DMS79 treated with DMSO at 0.1 percent for 48 hours (cell line): ENCODE results near the gene TCF20.
A peak's percentile ranks its signal among the peaks of the same experiment; 100 is the strongest.

Source experiments
- DNase-seq: peaks from one replicate; lab custom pipeline; 2025; lab: John Stamatoyannopoulos, UW

The TCF20 gene

DNA sequence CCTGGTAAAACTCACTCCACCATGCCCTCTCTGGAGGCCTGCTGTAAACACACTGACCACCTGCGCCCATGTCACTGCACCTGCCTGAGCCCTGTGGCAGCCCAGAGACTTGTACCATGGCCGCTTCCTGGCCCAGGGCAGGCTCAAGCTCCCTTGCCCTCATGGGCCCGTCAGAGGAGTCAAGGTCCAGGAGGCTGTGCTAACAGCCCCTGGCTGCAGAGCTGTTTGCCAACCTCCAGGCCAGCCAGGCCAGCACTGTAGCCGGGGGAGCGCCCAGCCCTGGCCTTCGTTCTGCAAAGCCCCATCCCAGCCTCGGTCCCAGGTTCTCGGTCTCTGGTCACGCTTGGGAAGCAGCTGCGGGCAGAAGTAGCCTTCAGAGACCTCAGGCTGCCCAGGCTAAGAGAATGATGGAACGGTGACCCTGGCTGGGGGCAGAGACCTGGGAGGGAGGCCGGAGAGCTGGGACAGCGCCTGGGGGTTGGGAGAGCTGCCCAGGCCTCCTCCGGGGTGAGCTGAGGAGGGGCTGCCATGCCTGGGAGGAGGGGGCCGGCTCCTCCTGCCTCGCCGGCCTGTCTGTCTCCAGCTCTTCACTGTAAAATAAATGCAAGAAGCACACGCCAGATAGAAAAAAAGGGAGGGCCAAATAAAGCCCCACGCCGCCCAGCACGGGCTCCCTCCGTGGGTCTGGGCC is 11.9 kb upstream of the TCF20 start:
- no peak for DNase-seq

DNA sequence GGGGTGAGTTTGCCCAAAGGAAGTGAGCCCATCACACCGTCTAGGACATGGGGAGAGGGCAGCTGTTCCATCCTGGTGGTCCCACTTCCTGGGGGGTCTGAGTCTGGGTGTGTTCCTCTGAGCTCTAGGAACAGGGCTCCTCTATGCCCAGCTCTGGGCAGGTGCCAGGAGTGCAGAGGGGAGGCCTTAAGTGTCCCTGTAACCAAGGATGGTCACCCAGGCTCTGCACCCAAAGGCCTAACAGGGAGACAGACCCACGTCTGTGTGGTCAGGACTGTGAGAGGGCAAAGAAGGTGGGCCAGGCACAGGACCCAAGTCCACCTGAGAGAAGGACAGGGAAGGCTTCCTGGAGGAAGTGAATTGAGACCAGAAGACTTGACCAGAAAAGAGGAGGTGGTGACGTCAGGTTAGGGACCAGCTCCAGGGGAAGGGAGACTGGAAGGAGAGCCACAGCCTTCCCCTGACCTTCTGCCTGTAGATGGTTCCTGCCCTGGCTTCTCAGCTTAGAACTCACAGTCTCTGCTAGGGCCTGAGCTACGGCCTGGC is 11.3 kb upstream of the TCF20 start:
- DNase-seq: no peak

DNA sequence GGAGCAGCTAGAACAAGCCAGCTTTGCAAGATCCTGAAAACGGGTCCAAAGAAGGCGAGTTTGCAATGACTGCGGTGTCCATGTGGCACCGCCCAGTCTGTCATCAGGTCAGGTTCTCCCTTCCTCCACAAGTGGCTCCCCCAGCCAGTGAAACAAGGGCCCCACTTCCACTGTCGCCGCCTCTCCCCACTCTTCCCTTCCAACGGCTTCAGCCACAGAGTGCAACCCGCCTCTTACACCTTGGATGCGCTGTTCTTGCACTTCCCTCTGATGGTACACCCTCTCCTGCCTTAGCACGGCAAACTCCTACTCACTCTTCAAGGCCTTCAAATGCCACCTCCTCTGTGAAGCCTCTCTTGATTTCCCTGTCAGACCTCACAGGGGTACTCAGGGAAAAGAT is 10.8 kb upstream of the TCF20 start:
- DNase-seq: no peak

DNA sequence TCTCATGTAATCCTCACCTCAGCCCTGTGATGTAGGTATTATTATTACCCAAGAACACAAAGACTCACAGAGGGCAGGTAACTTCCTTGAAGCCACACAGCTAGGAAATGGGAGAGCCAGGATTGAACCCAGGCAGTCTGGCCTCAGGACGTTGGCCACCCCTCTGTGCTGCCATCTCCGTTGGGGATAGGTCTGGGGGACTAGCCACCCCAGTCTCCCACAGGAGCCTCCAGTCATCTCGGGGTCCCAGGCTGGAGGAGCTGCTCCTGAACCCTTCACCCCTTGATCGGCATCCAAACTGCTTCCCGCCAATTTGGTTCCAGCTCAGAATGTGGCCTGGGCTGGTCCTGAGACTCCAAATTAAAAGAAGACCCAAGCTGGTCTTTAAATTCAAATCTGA is 10.4 kb upstream of the TCF20 start:
- no peak for DNase-seq

DNA sequence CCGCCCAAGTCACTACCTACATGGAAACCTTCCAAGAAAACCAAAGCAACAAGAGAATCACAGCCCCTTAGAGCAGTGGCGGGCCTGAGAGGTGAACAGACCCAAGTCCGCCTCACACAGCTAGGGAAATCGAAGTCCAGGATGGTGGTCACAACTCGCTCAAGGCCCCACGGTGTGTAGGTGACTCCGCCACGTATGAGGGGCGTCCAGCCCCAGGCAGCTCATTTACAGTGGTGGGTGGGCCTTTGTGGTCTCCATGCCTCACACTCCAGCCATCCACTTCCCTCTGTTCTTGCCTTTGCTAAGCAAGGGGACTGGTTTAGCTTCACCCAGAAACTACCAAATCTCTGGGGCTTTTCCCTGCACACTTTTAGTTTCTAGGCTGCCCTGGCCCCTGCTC is 9.7 kb upstream of the TCF20 start:
- DNase-seq: no peak

DNA sequence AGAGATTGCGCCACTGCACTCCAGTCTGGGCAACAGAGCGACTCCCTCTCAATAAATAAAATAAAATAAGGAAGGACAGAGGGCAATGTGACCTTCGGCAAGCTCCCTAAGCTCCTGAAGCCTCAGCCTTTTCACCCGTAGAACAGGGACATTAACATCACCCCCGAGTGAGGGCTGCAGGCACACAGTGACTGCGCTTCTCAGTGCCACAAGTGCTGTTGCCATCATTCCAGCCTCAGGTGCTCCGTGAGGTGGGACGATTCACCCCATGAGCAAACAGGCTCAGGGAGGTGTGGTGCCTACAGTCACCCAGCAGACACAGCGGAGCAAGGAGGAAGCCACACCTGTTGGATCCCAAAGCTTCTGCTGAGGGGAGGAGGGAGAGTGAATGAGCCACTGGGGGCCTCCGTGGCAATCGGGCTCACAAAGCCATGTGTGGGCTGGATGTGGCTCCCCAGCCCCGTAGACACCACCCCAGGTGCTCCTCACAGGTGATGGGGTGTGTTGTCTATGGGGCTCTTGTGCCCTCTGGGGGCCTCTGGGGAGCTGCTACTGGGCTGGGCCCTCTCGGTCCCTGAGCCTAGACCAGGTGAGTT is 9.1 kb upstream of the TCF20 start:
- no peak for DNase-seq

DNA sequence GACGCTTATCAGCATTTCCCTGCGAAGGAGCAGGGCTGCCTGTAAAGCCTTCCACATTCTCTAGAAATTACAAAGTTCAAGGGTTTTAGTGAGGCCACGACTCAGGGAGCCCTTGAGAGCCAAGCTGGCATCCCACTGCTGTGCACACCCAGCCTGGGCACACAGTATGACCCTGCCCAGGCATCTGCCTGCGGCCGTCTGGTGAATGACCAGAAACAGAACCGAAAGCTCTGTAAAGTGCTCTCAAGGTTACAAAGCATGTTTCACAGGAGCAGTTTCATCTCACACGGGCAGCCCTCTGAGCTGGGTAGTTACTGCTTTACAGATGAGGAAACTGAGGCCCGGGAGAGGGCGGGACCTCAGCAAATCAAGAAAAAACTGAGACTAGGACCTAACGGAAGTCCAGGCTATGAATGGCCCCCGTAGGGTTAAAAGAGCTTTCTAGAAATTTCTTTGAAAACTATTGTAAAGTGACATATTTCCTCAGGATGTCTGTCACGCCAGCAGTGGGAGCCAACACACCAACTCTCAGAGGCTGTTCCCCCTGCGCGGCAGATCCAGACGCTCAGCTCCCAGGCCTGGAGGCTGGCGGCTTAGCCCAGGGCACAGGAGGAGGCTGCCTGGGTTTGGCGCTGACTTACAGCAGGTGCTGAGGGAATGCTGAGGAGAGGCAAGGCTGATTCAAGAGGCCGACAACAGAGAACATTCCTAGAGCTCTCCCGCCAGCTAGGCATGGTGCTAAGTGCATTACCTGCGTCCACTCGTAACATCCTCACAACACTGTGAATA is 7.7 kb upstream of the TCF20 start:
- DNase-seq: peak; percentile 22

DNA sequence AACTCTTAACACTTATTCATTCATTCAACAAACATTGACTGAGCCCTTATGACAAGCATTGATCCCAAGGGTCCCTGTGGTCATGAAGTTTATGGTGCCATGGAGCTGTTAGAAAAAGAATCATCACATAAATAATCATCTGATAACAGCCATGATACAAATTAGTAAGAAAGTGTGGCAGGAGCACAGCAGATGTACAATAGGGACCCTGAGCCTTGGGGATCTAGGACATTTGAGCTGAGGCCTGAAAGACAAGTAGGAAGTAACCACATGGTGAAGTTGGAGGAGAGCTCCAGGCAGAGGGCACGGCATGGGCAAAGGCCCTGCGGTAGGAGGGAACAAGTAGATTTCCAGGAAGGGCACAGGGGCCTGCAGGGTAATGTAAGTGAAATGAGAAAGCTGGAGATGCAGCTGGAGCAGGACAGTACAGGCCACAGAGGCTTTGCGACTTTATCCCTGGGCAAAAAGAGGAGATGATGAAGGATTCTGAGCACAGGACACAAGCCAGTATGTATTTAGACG is 6.8 kb upstream of the TCF20 start:
- no peak for DNase-seq

DNA sequence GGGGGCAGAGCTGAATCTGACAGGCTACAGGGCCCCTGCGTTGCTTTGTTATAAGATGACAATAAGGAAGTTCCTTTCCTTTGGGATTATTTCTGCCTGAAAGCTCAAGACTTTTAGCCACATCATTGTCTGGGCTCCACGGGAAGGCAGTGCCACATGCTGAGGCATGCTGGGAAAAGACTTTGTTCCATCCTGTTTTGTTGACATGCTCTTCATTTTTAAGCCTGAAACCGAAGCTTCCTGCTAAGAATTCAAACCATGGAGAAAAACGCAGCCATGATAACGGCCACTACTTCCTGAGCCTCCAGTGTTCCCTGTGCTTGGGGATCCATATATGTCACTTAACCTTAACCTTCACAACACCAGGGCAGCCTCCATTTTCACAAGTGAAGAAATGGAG is 5.5 kb upstream of the TCF20 start:
- DNase-seq: no peak

DNA sequence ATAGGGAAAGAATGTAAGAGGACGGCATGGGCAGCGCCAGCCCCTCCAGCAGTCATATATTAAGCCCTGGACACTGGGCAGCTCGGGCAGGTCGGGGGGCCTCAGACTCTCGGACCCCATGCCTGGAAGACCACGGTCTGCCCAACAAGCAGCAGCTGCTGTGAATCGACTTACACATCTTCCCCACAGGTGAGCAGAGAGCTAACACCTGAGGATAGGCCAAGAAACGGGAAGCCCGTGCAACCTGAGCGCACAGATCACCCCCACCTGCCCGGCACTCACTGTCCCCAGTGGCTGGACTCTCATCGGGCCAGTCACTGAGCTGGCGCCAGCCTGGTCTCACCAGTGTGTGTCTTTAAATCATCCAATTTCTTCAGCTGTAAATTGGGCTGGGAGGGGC is 4.7 kb upstream of the TCF20 start:
- DNase-seq: no peak

DNA sequence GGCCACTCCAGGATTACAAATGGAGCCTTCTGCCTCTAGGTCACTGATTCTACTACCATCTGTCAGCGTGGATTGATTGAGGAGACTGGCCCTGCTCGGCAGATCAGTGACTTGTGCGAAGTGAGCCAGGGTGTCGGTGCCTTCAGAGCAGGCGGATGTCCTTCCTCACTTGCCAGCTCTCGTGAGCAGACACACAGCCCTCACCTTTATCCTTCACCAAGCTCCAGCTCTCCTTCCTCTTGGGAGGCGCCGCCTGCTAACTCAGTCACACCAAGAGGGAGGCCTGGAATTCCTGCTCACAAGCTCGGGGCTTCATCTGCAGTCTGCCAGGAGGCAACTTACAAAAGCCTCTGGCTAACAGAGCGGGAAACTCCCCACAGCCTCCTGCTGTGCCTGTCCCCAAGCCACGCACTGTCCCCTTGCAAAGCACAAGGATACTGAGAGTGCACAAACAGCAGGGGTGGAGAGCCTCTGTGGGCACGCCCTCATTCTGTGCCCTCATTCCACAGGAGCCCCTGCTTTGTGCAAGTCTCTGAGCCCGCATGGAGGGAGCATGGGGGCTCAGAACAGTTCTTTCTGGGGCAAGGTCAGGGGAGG is 3.5 kb upstream of the TCF20 start:
- no peak for DNase-seq

DNA sequence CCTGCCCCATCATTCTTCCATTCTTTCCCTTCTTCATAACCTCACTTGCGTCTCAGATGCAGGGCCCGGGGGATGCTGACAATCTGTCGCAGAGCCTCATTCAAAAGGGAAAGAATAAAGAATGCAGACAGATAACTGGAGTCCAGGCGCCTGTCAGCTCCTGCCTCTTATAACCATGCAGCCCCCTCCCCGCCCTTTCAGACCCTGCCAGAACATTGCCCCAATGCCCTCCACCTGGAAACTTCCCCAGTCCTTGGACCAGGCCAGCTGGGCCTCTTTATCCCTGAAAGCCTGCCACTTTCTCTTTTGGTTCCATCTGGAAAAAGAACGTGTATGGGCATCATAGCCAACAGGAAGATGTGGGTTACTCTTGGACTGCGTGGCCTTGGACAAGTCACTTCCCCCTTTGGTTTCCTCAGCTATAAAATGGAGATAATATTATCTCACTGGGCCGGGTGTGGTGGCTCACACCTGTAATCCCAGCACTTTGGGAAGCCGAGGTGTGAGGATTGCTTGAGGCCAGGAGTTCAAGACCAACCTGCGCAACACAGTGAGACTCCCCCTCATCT is 2.1 kb upstream of the TCF20 start:
- no peak for DNase-seq

DNA sequence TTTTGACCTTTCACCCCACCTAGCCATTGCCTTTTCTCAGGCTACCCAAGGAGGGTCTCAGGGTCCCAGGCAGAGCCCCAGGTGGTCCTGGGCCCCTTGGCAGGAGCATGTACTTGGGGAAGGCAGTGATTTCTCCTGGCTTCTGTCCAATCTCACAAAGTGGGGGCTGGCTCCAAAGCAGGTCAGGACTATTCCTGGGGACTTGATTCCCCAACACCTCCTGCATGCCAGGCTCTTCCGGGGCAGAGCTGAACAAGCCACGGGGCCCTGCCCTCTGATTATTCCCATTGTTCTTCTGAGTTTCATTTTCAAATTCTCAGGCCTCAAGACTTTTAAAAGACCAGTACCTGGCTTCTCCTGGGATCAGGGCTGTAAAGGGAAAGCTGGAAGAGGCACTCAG is 1.5 kb upstream of the TCF20 start:
- no peak for DNase-seq

DNA sequence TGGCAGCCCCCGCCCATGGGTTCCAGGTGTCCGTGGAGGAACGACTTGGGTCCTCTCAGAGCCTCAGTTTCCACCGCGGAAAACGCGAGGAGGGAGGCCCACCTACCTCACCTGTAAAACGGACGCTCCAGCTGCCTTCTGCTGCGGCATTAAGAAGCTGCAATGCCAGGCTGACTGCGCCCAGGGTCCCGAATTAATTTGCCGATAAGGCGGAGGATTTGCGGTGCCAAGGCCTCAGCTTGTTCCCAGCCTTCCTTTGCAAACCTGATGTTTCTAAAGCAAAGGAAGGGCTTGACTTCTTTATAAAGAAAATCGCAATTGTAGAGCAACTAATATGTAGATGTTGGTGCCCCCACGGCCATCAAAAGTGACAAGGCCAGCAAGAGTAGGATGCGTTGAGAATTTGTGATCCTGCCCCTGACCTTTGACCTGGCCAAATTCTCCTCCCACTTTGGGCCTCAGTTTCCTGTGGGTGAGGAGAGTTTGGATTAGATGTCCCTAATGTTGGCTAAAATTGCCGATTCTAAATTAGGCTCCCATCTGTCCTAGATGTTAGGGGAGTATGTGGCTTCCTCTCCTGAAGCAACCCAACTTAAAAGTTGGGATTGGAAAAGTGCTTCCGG is 849 bp upstream of the TCF20 start:
- DNase-seq: no peak

DNA sequence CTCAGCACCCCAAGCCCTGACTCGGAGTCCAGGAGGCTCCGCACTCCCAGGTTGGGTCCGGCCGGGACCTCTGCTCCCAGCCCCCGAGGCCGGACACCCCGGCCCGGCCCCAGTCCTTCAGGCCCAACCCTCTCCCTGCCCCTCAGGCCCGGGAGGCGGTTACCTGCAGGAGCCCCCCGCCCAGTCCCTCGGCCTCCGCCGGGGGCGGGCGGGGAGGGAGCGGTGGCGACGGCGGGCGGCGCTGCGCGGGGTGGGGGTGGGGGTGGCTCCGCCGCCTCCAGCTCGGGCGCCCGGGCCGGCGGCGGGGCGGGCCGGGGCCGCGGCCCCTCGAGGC is 310 bp downstream of the TCF20 start:
- no peak for DNase-seq

DNA sequence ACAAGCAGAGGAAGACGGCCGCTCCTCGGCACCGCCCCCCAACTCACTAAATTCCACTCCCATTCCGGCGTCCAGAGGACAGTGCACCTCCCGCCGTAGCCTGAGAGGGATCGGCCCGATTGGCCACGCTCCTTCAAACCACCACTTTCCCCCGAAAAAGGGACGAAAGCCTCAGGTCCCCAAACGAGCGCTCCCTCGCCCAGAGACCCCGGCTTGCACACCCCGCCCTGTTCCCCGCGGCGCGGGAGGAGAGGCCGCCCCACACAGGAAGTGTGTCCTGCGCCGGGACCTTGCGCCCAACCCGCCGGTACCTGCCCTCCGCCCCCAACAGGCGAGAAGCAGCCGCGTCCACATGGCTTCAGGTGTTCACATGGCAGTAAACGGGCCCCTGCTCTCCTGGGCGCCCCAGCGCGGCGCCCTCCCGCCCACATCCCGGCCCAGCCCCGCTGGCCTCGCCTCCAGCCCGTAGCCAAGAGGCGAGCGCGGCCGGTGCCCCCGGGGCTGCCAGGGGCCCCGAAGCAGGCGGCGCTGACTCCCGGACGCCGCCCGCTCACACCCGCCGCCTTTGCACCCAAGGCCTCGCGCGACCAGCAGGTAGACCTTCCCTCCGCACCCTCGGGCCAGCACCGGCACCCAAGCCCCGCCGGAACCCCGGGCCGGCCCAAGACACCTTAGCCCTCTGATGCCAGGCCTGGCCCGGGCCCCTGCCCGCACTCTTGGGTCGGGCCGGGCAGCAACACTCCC is 849 bp downstream of the TCF20 start:
- DNase-seq: no peak

DNA sequence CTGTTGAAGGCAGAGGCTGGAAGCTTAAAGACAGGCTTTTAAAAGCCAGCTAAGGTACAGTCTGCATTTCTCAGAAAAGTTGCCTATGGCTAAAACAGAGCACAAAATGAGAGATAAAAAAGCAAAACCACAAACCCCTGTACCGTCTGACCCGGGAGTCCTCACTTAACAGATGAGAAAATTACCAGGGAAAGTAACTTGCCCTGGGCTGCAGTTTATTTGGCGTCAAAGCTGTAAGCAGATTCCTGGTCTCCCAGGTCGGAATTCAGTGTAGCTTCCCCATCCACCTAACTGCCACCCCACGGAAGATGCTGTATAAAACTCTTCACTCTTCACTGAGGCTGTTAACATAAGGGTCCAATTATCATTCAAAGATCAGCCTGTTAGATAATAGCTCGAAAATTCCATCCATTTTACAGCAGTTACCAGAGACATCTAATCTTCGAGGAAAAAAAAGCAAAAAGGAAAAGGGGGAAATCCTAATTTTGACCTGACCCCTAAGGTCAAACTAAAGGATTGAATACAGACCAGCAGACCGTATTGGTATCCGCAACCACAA is 1.5 kb downstream of the TCF20 start:
- DNase-seq: no peak

DNA sequence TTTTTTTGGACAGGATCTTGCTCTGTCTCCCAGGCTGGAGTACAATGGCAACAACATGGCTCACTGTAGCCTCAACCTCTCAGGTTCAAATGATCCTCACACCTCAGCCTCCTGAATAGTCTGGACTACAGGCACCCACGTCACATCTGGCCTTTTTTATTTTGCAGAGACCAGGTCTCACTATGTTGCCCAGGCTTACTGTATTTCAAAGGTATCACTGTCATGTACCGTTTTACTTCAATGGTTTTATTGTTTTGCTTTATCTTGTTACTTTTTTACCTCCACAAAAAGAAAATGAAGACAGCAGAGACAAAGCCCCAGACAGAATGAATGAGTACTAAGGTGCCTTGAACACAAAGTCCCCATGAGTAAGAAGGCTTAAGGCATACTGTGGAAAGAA is 5.1 kb downstream of the TCF20 start:
- DNase-seq: no peak

DNA sequence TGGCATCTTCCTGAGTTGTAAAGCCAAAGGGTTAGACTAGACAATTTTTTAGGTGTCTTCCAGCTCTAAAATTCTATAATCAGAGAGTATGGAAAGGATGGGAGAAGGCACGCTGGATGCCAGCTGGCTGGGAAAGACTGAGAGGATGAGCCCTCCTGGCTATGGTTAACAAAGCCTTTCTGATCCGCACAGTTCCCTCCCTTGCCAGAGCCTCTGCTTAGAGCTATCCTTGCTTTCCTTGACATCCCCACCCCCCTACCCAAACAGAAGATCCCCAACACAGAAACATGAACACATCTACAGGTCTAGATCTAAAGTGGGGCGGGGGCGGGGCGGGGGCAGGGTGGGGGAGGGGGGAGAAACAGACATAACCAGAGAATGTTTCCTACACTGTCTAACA is 6.5 kb downstream of the TCF20 start:
- no peak for DNase-seq

DNA sequence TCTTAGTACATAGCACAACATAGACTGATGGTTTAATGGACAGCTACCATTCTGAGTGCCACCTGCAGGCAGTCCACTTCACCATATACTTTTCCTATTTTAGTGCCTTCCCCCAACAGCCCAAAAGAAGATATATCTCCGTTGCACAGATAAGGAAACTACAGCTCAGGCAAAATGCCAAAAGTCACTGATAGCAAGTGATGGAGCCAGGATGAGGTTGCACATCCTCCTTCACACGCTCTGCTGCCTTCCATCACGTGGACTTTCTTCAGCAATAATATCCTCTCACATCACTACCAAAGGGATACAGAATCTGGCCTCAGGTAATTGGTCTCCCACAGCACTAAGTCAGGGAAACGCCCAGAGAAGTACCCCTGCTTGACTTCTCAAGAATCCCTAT is 7.5 kb downstream of the TCF20 start:
- DNase-seq: peak; percentile 8

DNA sequence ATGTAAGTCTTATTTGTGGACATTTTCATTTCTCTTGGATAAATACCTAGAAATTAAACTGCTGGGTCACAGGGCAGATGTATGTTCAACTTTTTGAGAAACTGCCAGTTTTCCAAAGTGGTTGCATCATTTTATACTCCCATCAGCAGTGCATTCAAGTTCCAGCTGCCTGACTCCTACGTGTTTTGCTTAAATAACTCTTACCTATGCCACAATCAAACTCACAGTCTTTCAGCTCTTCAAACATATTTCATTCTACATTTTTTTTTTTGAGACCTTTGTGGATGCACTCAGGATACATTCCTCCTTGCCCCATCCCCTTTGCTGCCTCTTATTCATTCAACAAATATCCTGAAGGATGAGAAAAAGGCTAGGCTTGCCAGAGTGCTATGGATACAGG is 9.2 kb downstream of the TCF20 start:
- DNase-seq: no peak
